Heart left ventricle (tissue), 13 donors: ENCODE measurements around the gene CHD1L.

Experiments
- CTCF ChIP-seq, 12 donors: fragments of 200-600 bp; sonication (generic) in 4 of 12; IDR thresholded peaks; one replicate each; pipeline versions ENCODE4 v1.5.0 to v1.8.0; 2018 to 2022; ENCODE audit warnings: antibody characterized with exemption in 12 of 12, mild to moderate bottlenecking in 5 of 12
- POLR2A ChIP-seq, 2 donors: fragments of 450-650 bp; IDR thresholded peaks; one replicate each; pipeline ENCODE4 v1.6.1; 2017; ENCODE audit warnings: antibody characterized with exemption in 2 of 2, mild to moderate bottlenecking in 2 of 2, moderate library complexity in 2 of 2
- donor health status: ischemic (EF 13 %, LVEDD 7.1; RV severe dilation, severe dysfunction).
- donor health status: DM: no; HTN: yes; CAD: no.
- donor health status: DM: no; HTN: no; CAD: no.
- donor health status: ischemic (EF 25% LVEDD 6.9; RV normal size, moderate dysfunction).
- donor health status: ischemic (EF 25% LVEDD 5.7; RV mildly dilated, moderate dysfunction).
- donor health status: ischemic (EF 35%, LVEDD 5.7; RV mildly dilated, moderate dysfunction).
- donor health status: nonischemic (EF 11% LVEDD 7.7; RV severe dilation, severe dysfunction).
- donor health status: DM: yes; HTN: yes; CAD: no.
- donor health status: PGD.
- donor health status: ischemic (EF 29% LVEDD 5.4; RV normal size, mild dysfunction).
- donor health status: nonischemic (EF 23%, LVEDD 6.1; RV moderate dilation, normal function).

- no peak for TF ChIP-seq CTCF (IDR thresholded peaks at IDR 0.05)
- TF ChIP-seq POLR2A (IDR thresholded peaks at IDR 0.05): no peak
These were observed 5.3 kb upstream of the CHD1L start for GRCh38 chr1:147236959-147237791.
